HCT116 (cell line): ENCODE results near the gene NDST3. TPM values are rescaled to one million over a fixed set of nuclear protein-coding genes. Genes with fewer than 3 reads are reported as not detected.

ENCODE experiments used
- ATAC-seq: fragments of 200-7000 bp; cut with Tn5 transposase; 2 replicates; pipeline ENCODE4 v1.9.1; 2020; ENCODE audit warnings: mild to moderate bottlenecking, moderate library complexity
- BruUV-seq: library from RNA; stranded (reverse); fragments of 400-500 nt; replicated peaks from 2 replicates; lab custom pipeline; 2021; lab: Mats Ljungman, UMichigan
- CTCF ChIA-PET: fragments of 300-600 bp; sonication (Branson Sonifier 250); formaldehyde crosslinking; loops from one replicate; lab custom pipeline; 2021; ENCODE audit warnings: antibody characterized with exemption; lab: Charles Lee
- POLR2A ChIA-PET: fragments of 300-600, 350-600 bp; sonication (Branson Sonifier 250); formaldehyde crosslinking; loops from one replicate; lab custom pipeline; 2021; ENCODE audit warnings: antibody characterized with exemption; lab: Charles Lee
- RAD21 ChIA-PET, 2 experiments: fragments of 300-600 bp; sonication (Branson Sonifier 250); formaldehyde crosslinking; loops; one replicate each; lab custom pipeline; 2023; ENCODE audit warnings: low total read pairs in 2 of 2; ENCODE audit not compliant: uncharacterized antibody in 2 of 2, unreplicated experiment in 2 of 2, low non-redundant PET in 1 of 2; lab: Charles Lee
- DNase-seq: peaks from one replicate; pipeline ENCODE4 v3.0.0-alpha.2; 2010; ENCODE audit warnings: low read depth, low spot score
- H2AFZ ChIP-seq: fragments of 200-600 bp; shearing (Covaris generic), sonication (generic); 2 replicates; pipeline ENCODE4 v1.6.1; 2017; ENCODE audit warnings: low read depth, mixed run types, mixed read lengths, antibody characterized with exemption, low read length; ENCODE audit not compliant: poor library complexity, severe bottlenecking
- H3K27ac ChIP-seq: 2 replicates; pipeline ENCODE4 v1.5.1; 2012; ENCODE audit warnings: low read depth, low read length
- H3K27me3 ChIP-seq: fragments of 200-600 bp; sonication (generic); 2 replicates; pipeline ENCODE4 v1.6.1; 2016; ENCODE audit warnings: mixed run types, low read length, mixed read lengths; ENCODE audit not compliant: insufficient read depth
- H3K36me3 ChIP-seq, 2 experiments: fragments of 200-500 bp in 1 of 2; fragments of 200-600 bp in 1 of 2; sonication (Bioruptor generic) in 1 of 2; sonication (generic) in 1 of 2; 2 replicates each; pipeline versions ENCODE4 v1.5.1 to v1.6.1; 2014 to 2016; ENCODE audit warnings: low read length in 2 of 2, inconsistent platforms in 1 of 2, mixed read lengths in 1 of 2, mixed run types in 1 of 2; ENCODE audit not compliant: insufficient read depth in 2 of 2, control insufficient read depth in 1 of 2
- H3K4me1 ChIP-seq, 2 experiments: fragments of 200-600 bp in 1 of 2; sonication (generic) in 1 of 2; 2 replicates each; pipeline versions ENCODE4 v1.5.1 to v1.6.1; 2012 to 2017; ENCODE audit warnings: low read length in 2 of 2, inconsistent platforms in 1 of 2, mild to moderate bottlenecking in 1 of 2, mixed read lengths in 1 of 2, mixed run types in 1 of 2, moderate library complexity in 1 of 2; ENCODE audit not compliant: insufficient read depth in 2 of 2, control insufficient read depth in 1 of 2
- H3K4me2 ChIP-seq: fragments of 200-600 bp; sonication (generic); 2 replicates; pipeline ENCODE4 v1.6.1; 2017; ENCODE audit warnings: mixed run types, low read length, mixed read lengths
- H3K4me3 ChIP-seq, 2 experiments: fragments of 200-600 bp in 1 of 2; sonication (generic) in 1 of 2; replicated peaks in 1 of 2; 2 replicates each; pipeline ENCODE4 v1.5.1; 2011 to 2016; ENCODE audit warnings: low read length in 2 of 2, control low read depth in 1 of 2, low read depth in 1 of 2, mild to moderate bottlenecking in 1 of 2, mixed read lengths in 1 of 2, mixed run types in 1 of 2
- H3K79me2 ChIP-seq: fragments of 200-600 bp; sonication (generic); 2 replicates; pipeline ENCODE4 v1.6.1; 2017; ENCODE audit warnings: mild to moderate bottlenecking, mixed run types, low read length, moderate library complexity, mixed read lengths; ENCODE audit not compliant: insufficient read depth
- H3K9ac ChIP-seq: fragments of 200-600 bp; sonication (generic); 2 replicates; pipeline ENCODE4 v1.6.1; 2016; ENCODE audit warnings: low read length, mixed read lengths
- H3K9me2 ChIP-seq: fragments of 200-600 bp; sonication (generic), shearing (Covaris generic); 2 replicates; pipeline ENCODE4 v1.6.1; 2017; ENCODE audit warnings: mixed run types, mild to moderate bottlenecking, moderate library complexity; ENCODE audit not compliant: insufficient read depth
- H3K9me3 ChIP-seq, 2 experiments: fragments of 200-500 bp in 1 of 2; fragments of 200-600 bp in 1 of 2; sonication (Bioruptor generic) in 1 of 2; sonication (generic) in 1 of 2; 2 replicates each; pipeline ENCODE4 v1.6.1; 2014 to 2017; ENCODE audit warnings: low read length in 2 of 2, mixed read lengths in 2 of 2, inconsistent platforms in 1 of 2, low read depth in 1 of 2, mild to moderate bottlenecking in 1 of 2, mixed run types in 1 of 2, moderate library complexity in 1 of 2; ENCODE audit not compliant: control insufficient read depth in 1 of 2, insufficient read depth in 1 of 2
- H4K20me1 ChIP-seq: fragments of 200-600 bp; sonication (generic), shearing (Covaris generic); 2 replicates; pipeline ENCODE4 v1.6.1; 2017; ENCODE audit warnings: mixed run types, mild to moderate bottlenecking, moderate library complexity; ENCODE audit not compliant: insufficient read depth
- ATF3 ChIP-seq: IDR thresholded peaks from 2 replicates; pipeline ENCODE4 v1.6.1; 2012
- CBX3 ChIP-seq: IDR thresholded peaks from 2 replicates; pipeline ENCODE4 v1.6.1; 2012; ENCODE audit warnings: low read depth
- CEBPB ChIP-seq: IDR thresholded peaks from 2 replicates; pipeline ENCODE4 v1.6.1; 2012; ENCODE audit warnings: low read depth
- EGR1 ChIP-seq: IDR thresholded peaks from 2 replicates; pipeline ENCODE4 v1.6.1; 2012; ENCODE audit warnings: low read depth
- EZH2phosphoT487 ChIP-seq: fragments of 200-600 bp; IDR thresholded peaks from 2 replicates; pipeline ENCODE4 v1.6.1; 2018; ENCODE audit warnings: antibody characterized with exemption, borderline replicate concordance
- FOSL1 ChIP-seq: IDR thresholded peaks from 2 replicates; pipeline ENCODE4 v1.6.1; 2012; ENCODE audit warnings: low read depth
- JUND ChIP-seq: IDR thresholded peaks from 2 replicates; pipeline ENCODE4 v1.6.1; 2012
- POLR2A ChIP-seq: IDR thresholded peaks from 2 replicates; pipeline ENCODE4 v1.7.0; 2011; ENCODE audit warnings: borderline replicate concordance; ENCODE audit not compliant: insufficient read depth, insufficient read length; ENCODE audit errors: extremely low read depth
- RAD21 ChIP-seq: IDR thresholded peaks from 2 replicates; pipeline ENCODE4 v1.6.1; 2012; ENCODE audit warnings: low read depth, mild to moderate bottlenecking
- SP1 ChIP-seq: IDR thresholded peaks from 2 replicates; pipeline ENCODE4 v1.6.1; 2012; ENCODE audit warnings: low read depth
- SRF ChIP-seq: IDR thresholded peaks from 2 replicates; pipeline ENCODE4 v1.6.1; 2012; ENCODE audit warnings: low read depth
- TCF7L2 ChIP-seq: IDR thresholded peaks from 2 replicates; pipeline ENCODE4 v1.7.0; 2011; ENCODE audit warnings: borderline replicate concordance, inconsistent platforms; ENCODE audit not compliant: insufficient read depth, insufficient read length; ENCODE audit errors: extremely low read depth
- ZBTB33 ChIP-seq: IDR thresholded peaks from 2 replicates; pipeline ENCODE4 v1.6.1; 2011; ENCODE audit warnings: mild to moderate bottlenecking, low read length, moderate library complexity; ENCODE audit not compliant: insufficient replicate concordance; ENCODE audit errors: extremely low read depth
- ZFX ChIP-seq: fragments of 450-650 bp; IDR thresholded peaks from 2 replicates; pipeline ENCODE4 v1.6.1; 2017
- intact Hi-C: fragments of 100-400 bp; cut with micrococcal nuclease; formaldehyde crosslinking; loops from 2 replicates; pipeline ENCODE4 v1.10.0; 2022
- total RNA-seq: library from RNA; stranded (reverse); gene quantifications from one replicate; pipeline ENCODE4 v1.2.1, GENCODE V29; 2021; ENCODE audit not compliant: unreplicated experiment
- TF ChIP-seq, protein P1 (sequence below): IDR thresholded peaks from 2 replicates; pipeline ENCODE4 v1.6.1; 2012; ENCODE audit warnings: low read depth
- TF ChIP-seq, protein P2 (sequence below), 3 experiments: fragments of 200-600 bp in 1 of 3; sonication (generic) in 1 of 3; IDR thresholded peaks in 2 of 3; conservative IDR thresholded peaks in 1 of 3; 2 replicates each; pipeline ENCODE4 v1.5.1; 2012 to 2017; ENCODE audit warnings: low read depth in 2 of 3, low read length in 2 of 3, antibody characterized with exemption in 1 of 3, borderline replicate concordance in 1 of 3, control low read depth in 1 of 3, mild to moderate bottlenecking in 1 of 3, mixed read lengths in 1 of 3, mixed run types in 1 of 3, moderate library complexity in 1 of 3; ENCODE audit not compliant: insufficient read depth in 1 of 3

NDST3 gene
- total RNA-seq, 1 experiment from 2014 or later: not detected

DNA sequence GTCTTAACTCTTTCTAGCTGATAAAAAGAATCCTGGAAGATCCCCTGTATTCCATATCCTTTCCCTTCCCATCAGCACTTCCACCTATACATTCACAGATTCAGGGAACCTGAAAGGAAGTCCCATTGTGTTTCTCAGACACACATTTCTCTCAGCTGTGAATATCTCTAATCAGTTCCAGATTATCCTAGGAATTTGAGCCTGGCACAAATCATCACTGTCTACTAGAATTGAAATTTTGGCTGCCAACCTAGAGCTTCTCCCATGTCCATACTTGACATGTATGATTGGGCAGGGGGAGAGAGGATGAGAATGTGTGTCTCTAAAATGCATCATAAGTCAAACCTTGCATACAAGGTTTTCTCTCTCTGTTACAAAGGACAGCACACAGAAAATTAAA, 53.1 kb downstream of the NDST3 start:
- POLR2A ChIA-PET: no interaction called here
- no peaks in the 10 kb centered on the region for H3K79me2 ChIP-seq
- no TSS peak for BruUV-seq
- H3K9ac ChIP-seq: no peak overlapping the region
- no peaks in the 10 kb centered on the region for H3K9me2 ChIP-seq
- peak overlapping the region; percentile 94 for H2AFZ ChIP-seq
- peaks cover 10 to 24% of the 10 kb centered on the region in 2 experiments; a peak in 3 of 4 replicates for H3K4me1 ChIP-seq
- H3K27ac ChIP-seq: no peak overlapping the region
- RAD21 ChIA-PET: no interaction called here
- CTCF ChIA-PET: no interaction called here
- H3K4me2 ChIP-seq: no peak overlapping the region
- no peak for DNase-seq
- H3K27me3 ChIP-seq: no peaks in the 10 kb centered on the region
- no peak overlapping the region for H3K4me3 ChIP-seq
- intact Hi-C loops: no loop called here
- no peaks in the 10 kb centered on the region for H3K9me3 ChIP-seq
- ATAC-seq: no peak
- no peak for TF ChIP-seq TCF7L2
- no peak for TF ChIP-seq POLR2A
- TF ChIP-seq, protein P1, sequence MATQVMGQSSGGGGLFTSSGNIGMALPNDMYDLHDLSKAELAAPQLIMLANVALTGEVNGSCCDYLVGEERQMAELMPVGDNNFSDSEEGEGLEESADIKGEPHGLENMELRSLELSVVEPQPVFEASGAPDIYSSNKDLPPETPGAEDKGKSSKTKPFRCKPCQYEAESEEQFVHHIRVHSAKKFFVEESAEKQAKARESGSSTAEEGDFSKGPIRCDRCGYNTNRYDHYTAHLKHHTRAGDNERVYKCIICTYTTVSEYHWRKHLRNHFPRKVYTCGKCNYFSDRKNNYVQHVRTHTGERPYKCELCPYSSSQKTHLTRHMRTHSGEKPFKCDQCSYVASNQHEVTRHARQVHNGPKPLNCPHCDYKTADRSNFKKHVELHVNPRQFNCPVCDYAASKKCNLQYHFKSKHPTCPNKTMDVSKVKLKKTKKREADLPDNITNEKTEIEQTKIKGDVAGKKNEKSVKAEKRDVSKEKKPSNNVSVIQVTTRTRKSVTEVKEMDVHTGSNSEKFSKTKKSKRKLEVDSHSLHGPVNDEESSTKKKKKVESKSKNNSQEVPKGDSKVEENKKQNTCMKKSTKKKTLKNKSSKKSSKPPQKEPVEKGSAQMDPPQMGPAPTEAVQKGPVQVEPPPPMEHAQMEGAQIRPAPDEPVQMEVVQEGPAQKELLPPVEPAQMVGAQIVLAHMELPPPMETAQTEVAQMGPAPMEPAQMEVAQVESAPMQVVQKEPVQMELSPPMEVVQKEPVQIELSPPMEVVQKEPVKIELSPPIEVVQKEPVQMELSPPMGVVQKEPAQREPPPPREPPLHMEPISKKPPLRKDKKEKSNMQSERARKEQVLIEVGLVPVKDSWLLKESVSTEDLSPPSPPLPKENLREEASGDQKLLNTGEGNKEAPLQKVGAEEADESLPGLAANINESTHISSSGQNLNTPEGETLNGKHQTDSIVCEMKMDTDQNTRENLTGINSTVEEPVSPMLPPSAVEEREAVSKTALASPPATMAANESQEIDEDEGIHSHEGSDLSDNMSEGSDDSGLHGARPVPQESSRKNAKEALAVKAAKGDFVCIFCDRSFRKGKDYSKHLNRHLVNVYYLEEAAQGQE: no peak
- no peak for TF ChIP-seq CBX3
- no peak for TF ChIP-seq ZFX
- TF ChIP-seq ATF3: no peak
- TF ChIP-seq ZBTB33: no peak
- TF ChIP-seq EGR1: no peak
- TF ChIP-seq RAD21: no peak
- TF ChIP-seq JUND: no peak
- no peak for TF ChIP-seq CEBPB
- TF ChIP-seq, protein P2, sequence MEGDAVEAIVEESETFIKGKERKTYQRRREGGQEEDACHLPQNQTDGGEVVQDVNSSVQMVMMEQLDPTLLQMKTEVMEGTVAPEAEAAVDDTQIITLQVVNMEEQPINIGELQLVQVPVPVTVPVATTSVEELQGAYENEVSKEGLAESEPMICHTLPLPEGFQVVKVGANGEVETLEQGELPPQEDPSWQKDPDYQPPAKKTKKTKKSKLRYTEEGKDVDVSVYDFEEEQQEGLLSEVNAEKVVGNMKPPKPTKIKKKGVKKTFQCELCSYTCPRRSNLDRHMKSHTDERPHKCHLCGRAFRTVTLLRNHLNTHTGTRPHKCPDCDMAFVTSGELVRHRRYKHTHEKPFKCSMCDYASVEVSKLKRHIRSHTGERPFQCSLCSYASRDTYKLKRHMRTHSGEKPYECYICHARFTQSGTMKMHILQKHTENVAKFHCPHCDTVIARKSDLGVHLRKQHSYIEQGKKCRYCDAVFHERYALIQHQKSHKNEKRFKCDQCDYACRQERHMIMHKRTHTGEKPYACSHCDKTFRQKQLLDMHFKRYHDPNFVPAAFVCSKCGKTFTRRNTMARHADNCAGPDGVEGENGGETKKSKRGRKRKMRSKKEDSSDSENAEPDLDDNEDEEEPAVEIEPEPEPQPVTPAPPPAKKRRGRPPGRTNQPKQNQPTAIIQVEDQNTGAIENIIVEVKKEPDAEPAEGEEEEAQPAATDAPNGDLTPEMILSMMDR (IDR thresholded peaks at IDR 0.05 in 2 of 3, conservative IDR thresholded peaks at IDR 0.05 in 1 of 3; ENCODE audit: borderline replicate concordance in 1 of 3, insufficient read depth in 1 of 3, low read depth in 2 of 3, low read length in 2 of 3): no peak
- TF ChIP-seq EZH2phosphoT487: no peak
- no peak for TF ChIP-seq FOSL1
- TF ChIP-seq SP1: no peak
- TF ChIP-seq SRF: no peak
- no peaks in the 10 kb centered on the region for H4K20me1 ChIP-seq
- H3K36me3 ChIP-seq: no peaks in the 10 kb centered on the region
